Activated CD8-positive, alpha-beta memory T cell treated with anti-CD3 and anti-CD28 coated beads for 4 hours (primary cell): ENCODE measurements around the gene PHYHIPL.
"Not testable (repeated sequence)": the region's sequence is repeated elsewhere in the genome, so short reads cannot be mapped to it uniquely, and the experiment has no call there.

Source experiments
- DNase-seq, 2 donors: peaks; one replicate each; pipeline ENCODE4 v3.0.0-alpha.2; 2020; ENCODE audit warnings: low read depth in 2 of 2

The PHYHIPL gene

DNA sequence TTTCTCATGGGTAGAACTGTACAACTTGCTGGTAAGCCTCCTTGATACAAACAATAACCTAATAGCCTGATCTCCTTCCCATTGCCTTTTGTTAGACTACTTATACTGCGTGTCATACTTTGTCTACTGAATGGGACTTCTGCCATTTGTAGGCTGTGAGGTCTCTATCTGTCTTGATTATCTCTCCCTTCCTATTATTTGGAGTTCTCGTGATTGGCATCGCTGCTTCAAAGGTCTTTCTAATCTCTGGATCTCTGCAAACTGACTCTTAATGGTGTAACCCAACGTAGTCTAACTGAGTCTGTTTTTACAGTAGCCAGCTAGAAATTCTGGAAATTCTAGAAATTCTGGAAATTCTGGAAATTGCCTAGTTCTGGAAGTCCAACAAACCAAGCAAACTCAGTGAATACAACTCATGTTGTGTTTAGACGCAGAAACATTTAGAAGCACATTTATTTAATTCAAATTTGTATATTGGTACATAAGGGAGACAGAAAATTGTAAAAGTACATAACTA, 29.8 kb downstream of the PHYHIPL start:
- no peak for DNase-seq

DNA sequence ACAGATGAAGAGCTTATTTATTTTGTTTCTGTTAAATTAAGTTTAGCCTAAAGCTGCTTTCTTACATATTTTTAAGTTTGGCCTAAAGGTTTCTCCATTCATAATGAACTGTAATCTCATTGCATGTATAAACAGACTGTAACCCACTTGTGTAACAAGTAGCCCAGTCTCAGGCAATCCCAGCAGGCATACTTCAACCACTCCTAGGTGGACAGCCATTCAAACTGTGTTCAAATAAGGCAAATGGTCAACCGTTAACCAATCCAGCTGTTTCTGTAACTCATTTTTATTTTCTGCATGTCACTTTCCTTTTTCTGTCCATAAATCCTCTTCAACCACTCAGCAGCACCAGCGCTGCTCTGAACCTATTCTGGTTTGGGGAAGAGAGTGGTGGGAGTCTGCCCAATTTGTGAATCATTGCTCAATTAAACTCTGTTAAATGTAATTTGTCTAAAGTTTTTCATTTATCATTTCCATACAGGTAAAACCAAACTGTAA, 35.9 kb downstream of the PHYHIPL start:
- no peak for DNase-seq

DNA sequence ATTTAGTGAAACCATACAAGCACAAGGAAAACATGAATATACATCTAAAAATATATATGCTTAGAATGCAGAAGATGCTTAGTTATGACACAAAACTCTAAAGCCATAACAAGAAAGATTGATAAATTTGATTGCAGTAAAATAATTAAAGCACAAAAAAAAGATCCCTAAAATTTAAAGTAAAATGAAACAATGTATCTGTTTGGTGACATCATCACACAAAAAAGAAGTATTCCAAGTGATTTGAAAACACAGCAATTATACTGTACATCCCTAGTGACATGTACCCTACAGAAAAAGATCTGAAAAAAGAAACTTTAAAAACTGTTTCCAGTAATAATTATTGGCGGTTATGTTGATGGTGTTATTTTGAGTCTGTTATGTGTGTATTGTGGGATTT, 37.7 kb downstream of the PHYHIPL start:
- DNase-seq: no peak

DNA sequence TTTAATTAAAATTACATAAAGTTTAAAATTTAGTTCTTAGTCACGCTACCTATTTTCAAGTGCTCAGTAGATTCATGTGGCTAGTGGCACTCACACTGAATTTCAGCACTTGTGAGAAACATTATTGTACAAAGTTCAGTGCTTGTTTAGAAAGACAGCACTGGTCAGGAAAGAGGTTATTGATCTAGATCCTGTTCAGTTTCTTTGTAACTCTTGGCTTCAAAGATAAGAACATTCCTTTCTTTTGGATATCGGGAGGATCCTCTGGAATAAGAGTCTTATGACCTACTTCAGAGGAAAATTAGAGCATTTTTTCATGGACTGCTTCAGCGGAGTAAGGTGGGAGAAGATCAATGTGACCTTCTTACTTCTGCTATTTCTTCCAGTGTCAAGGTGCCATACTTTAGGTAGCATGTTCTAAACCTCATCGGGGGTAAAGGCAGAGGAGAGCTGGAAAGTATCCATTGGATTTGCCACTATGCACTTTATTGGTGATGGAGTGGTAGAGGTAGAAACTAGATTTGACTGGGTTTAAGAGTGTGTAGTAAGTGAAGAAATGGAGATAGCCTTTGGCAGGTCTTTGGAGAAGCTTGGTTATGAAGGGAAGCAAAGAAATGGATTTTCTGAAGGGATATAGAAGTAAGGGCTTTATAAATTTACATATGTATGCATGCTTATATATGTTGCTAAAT, 39.9 kb downstream of the PHYHIPL start:
- no peak for DNase-seq

DNA sequence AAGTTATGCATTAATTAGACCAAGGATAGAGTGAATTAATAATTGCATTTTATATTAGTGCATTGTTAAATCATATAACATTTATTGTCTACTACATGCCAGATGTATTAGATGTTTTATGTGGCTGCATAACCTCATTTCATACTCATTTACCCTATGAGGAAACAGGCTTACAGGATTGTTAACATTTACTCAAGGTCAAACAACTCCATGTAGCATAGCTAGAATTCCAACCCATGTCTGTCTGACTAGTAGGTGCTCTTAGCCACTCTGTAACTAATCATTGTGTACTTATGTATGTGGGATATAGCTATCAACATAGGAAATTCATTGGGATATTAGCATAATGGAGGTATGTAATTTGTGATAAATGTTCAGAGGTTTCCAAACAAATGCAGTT, 46.3 kb downstream of the PHYHIPL start:
- DNase-seq: no peak

- not testable (repeated sequence) for DNase-seq
These were observed 47.2 kb downstream of the PHYHIPL start for GRCh38 chr10:59223597-59223996.

GRCh38 chr10:59225211-59225610, 48.8 kb downstream of the PHYHIPL start:
- no peak for DNase-seq

- DNase-seq: no peak
These were observed 50.8 kb downstream of the PHYHIPL start for GRCh38 chr10:59227136-59227673.

DNA sequence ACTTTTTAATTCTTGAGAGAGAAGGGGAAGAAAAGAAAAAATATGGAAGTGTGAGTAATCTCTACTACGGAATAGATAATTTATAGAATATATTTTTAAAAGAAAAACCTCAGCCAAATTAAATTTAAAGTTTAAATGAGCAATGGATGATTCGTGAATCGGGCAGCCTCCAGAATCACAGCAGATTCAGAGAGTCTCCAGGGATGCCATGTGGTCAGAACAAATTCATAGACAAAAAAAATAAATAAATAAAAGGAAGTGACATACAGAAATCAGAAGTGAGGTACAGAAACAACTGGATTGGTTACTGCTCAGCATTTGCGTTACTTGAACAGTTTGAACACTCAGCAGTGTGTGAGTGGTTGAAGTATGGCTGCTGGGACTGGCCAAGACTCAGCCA, 53.0 kb downstream of the PHYHIPL start:
- no peak for DNase-seq

DNA sequence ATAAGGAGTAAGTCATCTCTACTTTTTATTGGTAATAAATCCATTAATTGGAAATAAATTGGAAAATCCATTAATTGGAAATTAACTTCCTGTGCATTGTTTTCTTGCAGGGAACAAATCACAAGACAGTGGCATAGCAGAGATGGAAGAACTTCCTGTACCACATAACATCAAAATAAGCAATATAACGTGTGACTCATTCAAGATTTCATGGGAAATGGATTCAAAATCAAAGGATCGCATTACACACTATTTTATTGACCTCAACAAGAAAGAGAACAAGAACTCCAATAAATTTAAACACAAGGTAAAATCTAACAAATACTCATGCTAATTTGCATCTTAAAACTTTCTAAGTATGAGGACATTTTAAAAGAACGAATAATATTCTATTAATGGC, 57.8 kb downstream of the PHYHIPL start:
- no peak for DNase-seq

DNA sequence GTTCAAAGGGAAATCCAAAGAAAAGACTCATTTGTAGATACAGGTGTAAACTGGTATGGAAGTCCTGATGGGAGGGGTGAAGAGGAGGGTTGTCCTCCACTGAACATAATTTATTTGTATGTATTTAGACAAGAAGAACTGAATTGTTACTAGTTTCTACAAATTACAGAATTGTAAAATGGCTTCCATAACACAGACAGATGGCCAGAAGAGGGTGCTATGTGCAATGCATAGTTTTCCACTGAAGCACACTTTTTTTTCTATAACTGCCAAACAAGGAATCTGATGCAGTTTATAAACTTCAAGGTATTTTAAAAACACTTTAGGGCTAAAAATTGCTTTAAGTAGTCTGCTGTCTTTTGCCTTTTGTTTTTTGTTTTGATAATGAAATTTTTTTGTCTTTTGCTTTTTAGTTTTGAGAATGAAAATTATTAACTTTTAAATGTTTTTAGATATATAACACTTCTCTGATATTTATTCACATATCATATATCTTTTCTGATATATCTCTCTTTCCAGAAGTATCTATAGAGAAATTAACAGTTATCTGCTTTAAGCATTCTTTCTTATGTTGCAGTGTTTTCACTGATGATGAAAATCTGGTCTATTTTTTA, 58.5 kb downstream of the PHYHIPL start:
- DNase-seq: no peak

GRCh38 chr10:59236064-59236697, 59.7 kb downstream of the PHYHIPL start:
- DNase-seq: no peak

DNA sequence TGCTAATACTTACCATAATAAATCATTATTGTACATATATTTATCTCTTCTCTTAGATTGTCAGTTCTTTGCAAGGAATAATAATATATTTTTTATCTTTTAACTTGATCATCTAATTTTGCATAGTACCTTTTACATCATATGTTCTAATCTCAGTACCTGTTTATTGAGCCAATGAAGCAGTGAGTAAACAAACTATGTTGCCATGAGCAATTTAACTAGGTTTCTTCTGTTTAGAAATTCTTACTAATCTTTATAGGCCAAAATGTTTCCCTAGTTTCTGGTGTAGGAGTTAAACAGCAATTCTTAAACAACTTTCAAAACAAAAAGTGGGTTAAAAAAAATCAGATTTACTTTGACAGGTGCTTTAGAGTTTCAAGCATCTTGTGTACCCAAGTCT, 61.3 kb downstream of the PHYHIPL start:
- DNase-seq: no peak

DNA sequence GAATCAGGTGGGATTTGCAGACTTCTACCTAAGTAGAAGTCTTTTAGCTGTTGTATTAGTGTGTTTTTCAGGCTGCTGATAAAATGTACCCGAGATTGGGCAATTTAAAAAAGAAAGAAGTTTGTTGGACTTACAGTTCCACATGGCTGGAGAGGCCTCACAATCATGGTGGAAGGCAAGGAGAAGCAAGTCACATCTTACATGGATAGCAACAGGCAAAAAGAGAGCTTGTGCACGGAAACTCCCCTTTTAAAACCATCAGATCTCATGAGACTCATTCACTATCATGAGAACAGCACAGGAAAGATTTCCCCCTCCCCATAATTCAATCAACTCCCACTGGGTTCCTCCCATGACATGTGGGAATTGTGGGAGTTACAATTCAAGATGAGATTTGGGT, 62.7 kb downstream of the PHYHIPL start:
- DNase-seq: not testable (repeated sequence)

GRCh38 chr10:59240582-59241183, 64.2 kb downstream of the PHYHIPL start:
- DNase-seq: no peak

DNA sequence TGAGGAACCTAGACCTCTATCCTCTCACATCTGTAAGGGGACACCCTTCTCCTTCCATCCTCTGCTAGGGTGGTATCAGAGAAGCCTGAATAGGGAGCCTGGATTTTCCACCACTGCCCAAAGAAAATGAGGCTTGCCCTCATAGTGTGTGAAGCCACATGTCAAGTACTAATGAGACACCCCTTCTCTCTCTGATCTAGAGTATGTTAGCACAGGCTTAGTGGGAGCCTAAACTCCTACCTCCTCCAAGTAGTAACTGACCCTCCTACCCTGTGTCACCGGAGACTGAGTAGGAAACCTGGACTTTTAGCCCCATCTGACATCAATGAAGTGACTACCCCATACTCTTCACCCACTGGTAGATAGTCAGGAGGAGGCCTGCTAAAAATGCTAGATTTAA, 65.6 kb downstream of the PHYHIPL start:
- no peak for DNase-seq

DNA sequence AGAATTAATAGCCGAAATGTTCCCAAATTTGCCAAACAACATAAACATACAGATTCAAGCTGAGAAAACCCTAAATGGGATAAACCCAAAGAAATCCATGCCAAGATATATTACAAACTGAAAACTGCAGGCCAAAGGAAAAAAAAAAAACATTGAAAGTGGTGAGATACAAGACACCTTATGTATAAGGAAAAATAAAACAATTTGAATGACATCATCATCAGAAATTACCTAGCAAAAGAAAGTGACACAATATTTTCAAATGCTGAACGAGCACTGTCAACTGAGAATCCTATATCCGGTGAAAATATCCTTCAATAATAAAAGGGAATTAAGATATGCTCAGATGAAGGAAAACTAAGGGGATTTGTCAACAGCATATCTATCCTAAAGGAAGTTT, 66.5 kb downstream of the PHYHIPL start:
- no peak for DNase-seq

DNA sequence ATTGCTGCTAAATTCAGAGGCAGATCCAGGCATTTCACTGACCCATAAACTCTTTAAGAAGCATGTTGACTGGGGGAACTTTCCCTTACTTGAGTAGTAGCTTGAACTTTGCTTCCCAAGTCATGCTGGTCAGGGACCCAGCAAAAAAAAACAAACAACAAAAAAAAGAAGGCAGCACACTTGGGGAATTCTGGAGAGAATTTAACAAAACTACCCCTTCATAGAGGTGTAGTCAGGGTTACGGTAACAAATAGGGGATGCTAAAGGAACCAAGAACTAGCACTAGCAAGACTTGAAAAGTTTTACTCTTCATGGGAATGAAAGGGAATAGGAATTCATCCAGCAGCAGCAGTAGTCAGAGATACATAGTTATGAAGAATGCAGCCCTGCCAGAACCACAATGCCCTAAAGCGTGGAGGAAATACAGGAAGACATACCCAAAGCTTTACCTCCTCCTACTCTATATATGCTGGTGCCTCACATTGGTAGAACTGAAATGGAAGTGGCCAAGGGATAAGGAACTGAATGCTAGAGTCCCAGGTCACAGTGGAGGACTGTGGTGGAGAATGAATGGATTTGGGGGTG, 67.3 kb downstream of the PHYHIPL start:
- no peak for DNase-seq

- no peak for DNase-seq
These were observed 68.4 kb downstream of the PHYHIPL start for GRCh38 chr10:59244871-59245270.

- DNase-seq: no peak
These were observed 69.2 kb downstream of the PHYHIPL start for GRCh38 chr10:59245686-59246085.

GRCh38 chr10:59252491-59252890, 76.0 kb downstream of the PHYHIPL start:
- no peak for DNase-seq

- no peak for DNase-seq
These were observed 79.0 kb downstream of the PHYHIPL start for GRCh38 chr10:59255463-59255862.
